ENCODE results near the gene ITCH.

Gene ITCH

DNA sequence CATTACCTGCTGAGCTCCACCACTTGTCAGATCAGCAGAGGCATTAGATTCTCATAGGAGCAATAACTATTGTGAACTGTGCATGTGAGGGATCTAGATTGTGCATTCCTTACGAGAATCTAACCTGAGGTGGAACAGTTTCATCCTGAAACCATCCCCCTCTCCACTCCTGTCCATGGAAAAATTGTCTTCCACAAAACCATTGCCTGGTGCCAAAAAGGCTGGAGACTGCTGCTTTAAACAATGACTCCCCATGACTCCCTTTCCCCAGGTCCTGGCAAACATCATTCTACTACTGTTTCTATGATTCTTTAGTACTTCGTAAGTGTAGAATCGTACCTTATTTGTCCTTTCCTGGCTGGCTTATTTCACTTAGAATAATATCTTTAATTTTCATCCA, 143.4 kb downstream of the ITCH start:
- no peak overlapping the region for H4K91ac ChIP-seq (ENCODE audit: low read depth, low read length)
- no peaks in the 10 kb centered on the region for H3K79me2 ChIP-seq (ENCODE audit: control insufficient read depth, insufficient read depth, low read length, poor library complexity)
- H2AFZ ChIP-seq (ENCODE audit: insufficient read depth, low read length, poor library complexity) = no peak overlapping the region
- no peak overlapping the region for H3K14ac ChIP-seq (ENCODE audit: low read length)
- H3K27me3 ChIP-seq (ENCODE audit: insufficient read depth, low read length) = no peaks in the 10 kb centered on the region
- no peak overlapping the region for H3K4me2 ChIP-seq (ENCODE audit: low read length)
- no CpG with 5 or more reads among the region's 3 CpGs for WGBS (ENCODE audit: extremely low coverage, insufficient coverage, insufficient read length)
- no peaks in the 10 kb centered on the region for H3K4me1 ChIP-seq (ENCODE audit: control insufficient read depth in 1 of 2, insufficient read depth in 2 of 2, low read length in 2 of 2)
- no peak overlapping the region for H4K8ac ChIP-seq (ENCODE audit: low read depth, low read length)
- H3K9me3 ChIP-seq (ENCODE audit: insufficient read depth, low read depth, low read length) = no peaks in the 10 kb centered on the region
- no peak overlapping the region for H2AK5ac ChIP-seq (ENCODE audit: low read length)
- H2BK12ac ChIP-seq (ENCODE audit: low read length) = no peak overlapping the region
- H3K4ac ChIP-seq (ENCODE audit: low read depth, low read length) = no peak overlapping the region
- no peak for DNase-seq
- no peak overlapping the region for H3K9ac ChIP-seq (ENCODE audit: low read length)
- H3K27ac ChIP-seq (ENCODE audit: low read depth, low read length) = no peak overlapping the region
- peaks cover 17 to 31% of the 10 kb centered on the region in 2 experiments for H3K36me3 ChIP-seq (ENCODE audit: control insufficient read depth in 1 of 2, insufficient read depth in 2 of 2, low read length in 2 of 2)
- H4K12ac ChIP-seq (ENCODE audit: low read depth, low read length) = no peak overlapping the region
- no peak overlapping the region for H3K18ac ChIP-seq (ENCODE audit: low read length)
- H3K4me3 ChIP-seq (ENCODE audit: low read depth, low read length) = no peak overlapping the region
- H2BK120ac ChIP-seq (ENCODE audit: insufficient read depth, low read length, poor library complexity) = no peak overlapping the region
- no peaks in the 10 kb centered on the region for H3K79me1 ChIP-seq (ENCODE audit: low read length)
- H3K23ac ChIP-seq (ENCODE audit: low read length) = no peak overlapping the region
- H2BK5ac ChIP-seq (ENCODE audit: low read depth, low read length, poor library complexity) = no peak overlapping the region

GRCh38 chr20:34507702-34508413, 144.8 kb downstream of the ITCH start:
- Histone ChIP-seq H2BK12ac (ENCODE audit: low read length) (no peak overlapping the region), H3K23ac (ENCODE audit: low read length) (no peak overlapping the region), H3K18ac (ENCODE audit: low read length) (no peak overlapping the region), H3K79me1 (ENCODE audit: low read length) (no peaks in the 10 kb centered on the region), H3K4ac (ENCODE audit: low read depth, low read length) (no peak overlapping the region), H2AK5ac (ENCODE audit: low read length) (no peak overlapping the region), H3K14ac (ENCODE audit: low read length) (no peak overlapping the region), H2BK5ac (ENCODE audit: low read depth, low read length, poor library complexity) (no peak overlapping the region), H3K9me3 (ENCODE audit: insufficient read depth, low read depth, low read length) (no peaks in the 10 kb centered on the region), H3K4me1 (ENCODE audit: control insufficient read depth in 1 of 2, insufficient read depth in 2 of 2, low read length in 2 of 2) (no peaks in the 10 kb centered on the region), H4K91ac (ENCODE audit: low read depth, low read length) (no peak overlapping the region), H3K4me3 (ENCODE audit: low read depth, low read length) (no peak overlapping the region), H2BK120ac (ENCODE audit: insufficient read depth, low read length, poor library complexity) (no peak overlapping the region), H3K36me3 (ENCODE audit: control insufficient read depth in 1 of 2, insufficient read depth in 2 of 2, low read length in 2 of 2) (peaks cover 14 to 37% of the 10 kb centered on the region in 2 experiments), H3K4me2 (ENCODE audit: low read length) (no peak overlapping the region), H3K79me2 (ENCODE audit: control insufficient read depth, insufficient read depth, low read length, poor library complexity) (no peaks in the 10 kb centered on the region), H2AFZ (ENCODE audit: insufficient read depth, low read length, poor library complexity) (no peak overlapping the region), H3K9ac (ENCODE audit: low read length) (no peak overlapping the region), H3K27me3 (ENCODE audit: insufficient read depth, low read length) (no peaks in the 10 kb centered on the region), H4K12ac (ENCODE audit: low read depth, low read length) (no peak overlapping the region), H3K27ac (ENCODE audit: low read depth, low read length) (no peak overlapping the region), H4K8ac (ENCODE audit: low read depth, low read length) (no peak overlapping the region)
- WGBS (ENCODE audit: extremely low coverage, insufficient coverage, insufficient read length) = no CpG with 5 or more reads among the region's 4 CpGs
- no peak for DNase-seq

DNA sequence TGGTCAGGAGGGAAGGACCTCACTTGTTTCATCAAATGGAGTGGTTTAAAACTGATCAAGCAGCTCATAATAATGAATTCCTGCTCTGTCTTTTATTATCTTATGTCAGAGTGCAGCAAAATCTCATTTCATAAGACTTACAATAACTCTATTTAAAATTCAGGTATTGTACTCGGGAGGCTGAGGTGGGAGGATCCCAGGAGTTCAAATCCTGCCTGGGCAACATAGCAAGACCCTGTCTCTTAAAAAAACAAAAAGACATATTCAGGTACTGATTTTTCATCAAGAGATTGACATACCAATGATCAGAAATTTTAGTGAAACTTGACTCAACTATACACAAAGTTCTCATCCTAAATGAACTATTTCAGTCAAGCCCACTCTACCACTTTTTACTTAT, 147.5 kb downstream of the ITCH start:
- Histone ChIP-seq H2BK120ac (ENCODE audit: insufficient read depth, low read length, poor library complexity) (no peak overlapping the region), H3K4ac (ENCODE audit: low read depth, low read length) (no peak overlapping the region), H3K4me1 (ENCODE audit: control insufficient read depth in 1 of 2, insufficient read depth in 2 of 2, low read length in 2 of 2) (peaks cover 5 to 6% of the 10 kb centered on the region in 2 experiments), H3K18ac (ENCODE audit: low read length) (no peak overlapping the region), H3K79me2 (ENCODE audit: control insufficient read depth, insufficient read depth, low read length, poor library complexity) (no peaks in the 10 kb centered on the region), H3K23ac (ENCODE audit: low read length) (no peak overlapping the region), H3K27ac (ENCODE audit: low read depth, low read length) (no peak overlapping the region), H4K12ac (ENCODE audit: low read depth, low read length) (no peak overlapping the region), H3K4me2 (ENCODE audit: low read length) (no peak overlapping the region), H3K9me3 (ENCODE audit: insufficient read depth, low read depth, low read length) (no peaks in the 10 kb centered on the region), H3K79me1 (ENCODE audit: low read length) (peaks cover 1% of the 10 kb centered on the region), H3K36me3 (ENCODE audit: control insufficient read depth in 1 of 2, insufficient read depth in 2 of 2, low read length in 2 of 2) (peaks cover 8 to 30% of the 10 kb centered on the region in 2 experiments), H3K27me3 (ENCODE audit: insufficient read depth, low read length) (no peaks in the 10 kb centered on the region), H2AK5ac (ENCODE audit: low read length) (no peak overlapping the region), H2BK12ac (ENCODE audit: low read length) (no peak overlapping the region), H4K8ac (ENCODE audit: low read depth, low read length) (no peak overlapping the region), H4K91ac (ENCODE audit: low read depth, low read length) (no peak overlapping the region), H3K9ac (ENCODE audit: low read length) (no peak overlapping the region), H2AFZ (ENCODE audit: insufficient read depth, low read length, poor library complexity) (no peak overlapping the region), H3K4me3 (ENCODE audit: low read depth, low read length) (no peak overlapping the region), H2BK5ac (ENCODE audit: low read depth, low read length, poor library complexity) (no peak overlapping the region), H3K14ac (ENCODE audit: low read length) (no peak overlapping the region)
- no CpG with 5 or more reads among the region's 1 CpG for WGBS (ENCODE audit: extremely low coverage, insufficient coverage, insufficient read length)
- no peak for DNase-seq

GRCh38 chr20:34511891-34512265, 148.8 kb downstream of the ITCH start:
- no peak for DNase-seq
- H3K79me1 ChIP-seq (ENCODE audit: low read length) = peaks cover 12% of the 10 kb centered on the region
- H3K4me3 ChIP-seq (ENCODE audit: low read depth, low read length) = no peak overlapping the region
- no peak overlapping the region for H2BK120ac ChIP-seq (ENCODE audit: insufficient read depth, low read length, poor library complexity)
- H2AK5ac ChIP-seq (ENCODE audit: low read length) = no peak overlapping the region
- no peak overlapping the region for H4K8ac ChIP-seq (ENCODE audit: low read depth, low read length)
- no peak overlapping the region for H2BK12ac ChIP-seq (ENCODE audit: low read length)
- no peak overlapping the region for H4K12ac ChIP-seq (ENCODE audit: low read depth, low read length)
- no peak overlapping the region for H3K18ac ChIP-seq (ENCODE audit: low read length)
- peaks cover 2 to 20% of the 10 kb centered on the region in 2 experiments for H3K36me3 ChIP-seq (ENCODE audit: control insufficient read depth in 1 of 2, insufficient read depth in 2 of 2, low read length in 2 of 2)
- no peak overlapping the region for H3K14ac ChIP-seq (ENCODE audit: low read length)
- H3K9me3 ChIP-seq (ENCODE audit: insufficient read depth, low read depth, low read length) = no peaks in the 10 kb centered on the region
- no CpG with 5 or more reads among the region's 3 CpGs for WGBS (ENCODE audit: extremely low coverage, insufficient coverage, insufficient read length)
- no peak overlapping the region for H3K4me2 ChIP-seq (ENCODE audit: low read length)
- H3K27me3 ChIP-seq (ENCODE audit: insufficient read depth, low read length) = no peaks in the 10 kb centered on the region
- no peak overlapping the region for H2BK5ac ChIP-seq (ENCODE audit: low read depth, low read length, poor library complexity)
- no peak overlapping the region for H3K27ac ChIP-seq (ENCODE audit: low read depth, low read length)
- H3K79me2 ChIP-seq (ENCODE audit: control insufficient read depth, insufficient read depth, low read length, poor library complexity) = peaks cover 6% of the 10 kb centered on the region
- H2AFZ ChIP-seq (ENCODE audit: insufficient read depth, low read length, poor library complexity) = no peak overlapping the region
- no peak overlapping the region for H3K23ac ChIP-seq (ENCODE audit: low read length)
- no peak overlapping the region for H4K91ac ChIP-seq (ENCODE audit: low read depth, low read length)
- peaks cover 5 to 6% of the 10 kb centered on the region in 2 experiments for H3K4me1 ChIP-seq (ENCODE audit: control insufficient read depth in 1 of 2, insufficient read depth in 2 of 2, low read length in 2 of 2)
- no peak overlapping the region for H3K4ac ChIP-seq (ENCODE audit: low read depth, low read length)
- no peak overlapping the region for H3K9ac ChIP-seq (ENCODE audit: low read length)
